K562 (cell line): ENCODE data around the gene KLHL18. TPM values are rescaled to one million over a fixed set of nuclear protein-coding genes. Genes with fewer than 3 reads are reported as not detected.

ENCODE experiments used
- CBX2 ChIP-seq: fragments of 200-600 bp; sonication (generic); IDR thresholded peaks from one replicate; pipeline ENCODE4 v1.6.1; 2012; ENCODE audit warnings: mild to moderate bottlenecking, low read length, inconsistent platforms; ENCODE audit not compliant: insufficient read depth, poor library complexity, severe bottlenecking
- CHD1 ChIP-seq: fragments of 200-600 bp; sonication (generic); IDR thresholded peaks from one replicate; pipeline ENCODE4 v1.6.1; 2012; ENCODE audit warnings: mild to moderate bottlenecking, moderate library complexity, low read length, inconsistent platforms
- DPF2 ChIP-seq: fragments of 450-650 bp; IDR thresholded peaks from 2 replicates; pipeline ENCODE4 v1.6.1; 2016
- FOXA1 ChIP-seq: fragments of 450-650 bp; IDR thresholded peaks from 2 replicates; pipeline ENCODE4 v1.6.1; 2016; ENCODE audit warnings: mild to moderate bottlenecking, borderline replicate concordance
- MAFG ChIP-seq: fragments of 450-650 bp; conservative IDR thresholded peaks from 2 replicates; pipeline ENCODE4 v1.6.1; 2016; ENCODE audit warnings: missing genetic modification characterization, missing compliant biosample characterization
- MYBL2 ChIP-seq, 2 experiments: fragments of 450-650 bp in 1 of 2; sonication (generic) in 1 of 2; formaldehyde crosslinking in 1 of 2; IDR thresholded peaks; 2 replicates each; pipeline versions ENCODE4 v1.6.1 to v1.8.1; 2017 to 2022; ENCODE audit warnings: borderline replicate concordance in 1 of 2, inconsistent platforms in 1 of 2, low read depth in 1 of 2, mild to moderate bottlenecking in 1 of 2, missing genetic modification reagents in 1 of 2, moderate library complexity in 1 of 2
- PBX2 ChIP-seq, 2 experiments: IDR thresholded peaks in 1 of 2; conservative IDR thresholded peaks in 1 of 2; 2 replicates each; pipeline ENCODE4 v1.6.1; 2016; ENCODE audit warnings: low read depth in 2 of 2, mild to moderate bottlenecking in 1 of 2, missing compliant biosample characterization in 1 of 2, missing genetic modification characterization in 1 of 2, moderate library complexity in 1 of 2
- PCBP1 ChIP-seq: fragments of 200-400 bp; formaldehyde crosslinking; IDR thresholded peaks from 2 replicates; pipeline ENCODE4 v1.6.1; 2018; ENCODE audit warnings: mild to moderate bottlenecking, low read depth, low read length; ENCODE audit not compliant: poor library complexity, severe bottlenecking
- RREB1 ChIP-seq: fragments of 250-450 bp; sonication (Bioruptor Pico); IDR thresholded peaks from 2 replicates; pipeline ENCODE4 v1.4.0; 2020
- TRIM24 ChIP-seq, 2 experiments: fragments of 450-650 bp; IDR thresholded peaks; 2 replicates each; pipeline ENCODE4 v1.6.1; 2016
- ZNF253 ChIP-seq: fragments of 250-450 bp; sonication (Bioruptor Pico); conservative IDR thresholded peaks from 2 replicates; pipeline ENCODE4 v1.6.1; 2021; ENCODE audit warnings: mild to moderate bottlenecking
- polyA plus RNA-seq, 8 experiments: library from polyadenylated mRNA; depleted of rRNA in 4 of 8; stranded (reverse) in 5 of 8; unstranded in 3 of 8; fragments of >200 nt; fragmentation: Nextera tagmentation in 2 of 8; fragmentation: Illumina TruSeq in 1 of 8; extraction: Ambion mirVana in 2 of 8; extraction: Trizol in 1 of 8; gene quantifications; 2 replicates each; pipeline versions ENCODE4 v1.2.1 to v1.2.3, GENCODE V29; 2011 to 2014; ENCODE audit warnings: inconsistent platforms in 1 of 8, missing spikeins in 1 of 8
- total RNA-seq, 7 experiments: library from RNA; depleted of rRNA in 6 of 7; stranded (reverse); fragments of >200 nt in 6 of 7; fragmentation: Illumina TruSeq in 2 of 7; extraction: Trizol in 2 of 7; gene quantifications; 2 replicates each; pipeline versions ENCODE4 v1.2.1 to v1.2.3, GENCODE V29; 2011 to 2021; ENCODE audit warnings: low replicate concordance in 1 of 7
- TF ChIP-seq, protein P1 (sequence below): sonication (generic); formaldehyde crosslinking; IDR thresholded peaks from 2 replicates; pipeline ENCODE4 v1.8.0; 2022; ENCODE audit warnings: mild to moderate bottlenecking, missing genetic modification reagents

The KLHL18 gene
- total and polyA plus RNA-seq, 9 of the 15 experiments (the other 6 are each of a cell fraction or from before 2014, with no cell fraction given): 26.7 to 97.5 (median 48.7) TPM

DNA sequence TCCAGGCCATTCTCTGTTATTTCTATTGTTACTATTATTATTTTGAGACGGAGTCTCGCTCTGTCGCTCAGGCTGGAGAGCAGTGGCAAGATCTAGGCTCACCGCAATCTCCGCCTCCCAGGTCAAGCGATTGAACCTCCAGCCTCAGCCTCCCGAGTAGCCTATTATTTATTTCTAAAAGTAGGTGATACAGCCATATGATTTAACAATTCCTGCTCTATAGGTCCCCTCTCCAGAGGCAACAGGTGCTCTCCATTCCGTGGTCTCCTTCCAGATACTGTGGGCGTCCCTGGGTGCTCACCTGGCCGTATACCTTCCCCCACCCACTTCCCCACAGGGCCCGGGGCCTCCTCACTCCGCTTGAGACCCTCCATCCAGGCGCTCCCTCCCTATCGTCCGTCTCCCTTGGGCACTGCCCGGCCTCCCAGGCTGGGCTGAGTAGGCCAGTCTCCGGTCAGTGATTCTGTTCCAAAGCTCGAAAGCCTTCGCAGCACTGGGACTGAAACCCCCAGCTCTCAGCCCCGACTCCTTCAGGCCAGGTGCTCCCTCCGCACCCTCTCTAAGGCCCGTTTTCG lies 97.4 kb downstream of the KLHL18 start (continued):
- TF ChIP-seq ZNF253 (CRISPR knock-in tag) (no peak), CHD1 (peak; percentile 92), PBX2 (CRISPR knock-in tag; IDR thresholded peaks at IDR 0.05; ENCODE audit: low read depth) (no peak), PBX2 (tag; conservative IDR thresholded peaks at IDR 0.05; ENCODE audit: low read depth) (no peak), FOXA1 (no peak), CBX2 (no peak), MAFG (tag) (no peak), TRIM24 (IDR thresholded peaks at IDR 0.05) (no peak), DPF2 (no peak; the same call in 1 of the 2 replicates), PCBP1 (no peak), MYBL2 (IDR thresholded peaks at IDR 0.05; ENCODE audit: low read depth) (no peak), MYBL2 (CRISPR knock-in tag; IDR thresholded peaks at IDR 0.05; ENCODE audit: borderline replicate concordance) (no peak), RREB1 (CRISPR knock-in tag) (peak; percentile 85)
- TF ChIP-seq, protein P1, sequence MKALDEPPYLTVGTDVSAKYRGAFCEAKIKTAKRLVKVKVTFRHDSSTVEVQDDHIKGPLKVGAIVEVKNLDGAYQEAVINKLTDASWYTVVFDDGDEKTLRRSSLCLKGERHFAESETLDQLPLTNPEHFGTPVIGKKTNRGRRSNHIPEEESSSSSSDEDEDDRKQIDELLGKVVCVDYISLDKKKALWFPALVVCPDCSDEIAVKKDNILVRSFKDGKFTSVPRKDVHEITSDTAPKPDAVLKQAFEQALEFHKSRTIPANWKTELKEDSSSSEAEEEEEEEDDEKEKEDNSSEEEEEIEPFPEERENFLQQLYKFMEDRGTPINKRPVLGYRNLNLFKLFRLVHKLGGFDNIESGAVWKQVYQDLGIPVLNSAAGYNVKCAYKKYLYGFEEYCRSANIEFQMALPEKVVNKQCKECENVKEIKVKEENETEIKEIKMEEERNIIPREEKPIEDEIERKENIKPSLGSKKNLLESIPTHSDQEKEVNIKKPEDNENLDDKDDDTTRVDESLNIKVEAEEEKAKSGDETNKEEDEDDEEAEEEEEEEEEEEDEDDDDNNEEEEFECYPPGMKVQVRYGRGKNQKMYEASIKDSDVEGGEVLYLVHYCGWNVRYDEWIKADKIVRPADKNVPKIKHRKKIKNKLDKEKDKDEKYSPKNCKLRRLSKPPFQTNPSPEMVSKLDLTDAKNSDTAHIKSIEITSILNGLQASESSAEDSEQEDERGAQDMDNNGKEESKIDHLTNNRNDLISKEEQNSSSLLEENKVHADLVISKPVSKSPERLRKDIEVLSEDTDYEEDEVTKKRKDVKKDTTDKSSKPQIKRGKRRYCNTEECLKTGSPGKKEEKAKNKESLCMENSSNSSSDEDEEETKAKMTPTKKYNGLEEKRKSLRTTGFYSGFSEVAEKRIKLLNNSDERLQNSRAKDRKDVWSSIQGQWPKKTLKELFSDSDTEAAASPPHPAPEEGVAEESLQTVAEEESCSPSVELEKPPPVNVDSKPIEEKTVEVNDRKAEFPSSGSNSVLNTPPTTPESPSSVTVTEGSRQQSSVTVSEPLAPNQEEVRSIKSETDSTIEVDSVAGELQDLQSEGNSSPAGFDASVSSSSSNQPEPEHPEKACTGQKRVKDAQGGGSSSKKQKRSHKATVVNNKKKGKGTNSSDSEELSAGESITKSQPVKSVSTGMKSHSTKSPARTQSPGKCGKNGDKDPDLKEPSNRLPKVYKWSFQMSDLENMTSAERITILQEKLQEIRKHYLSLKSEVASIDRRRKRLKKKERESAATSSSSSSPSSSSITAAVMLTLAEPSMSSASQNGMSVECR: no peak; the same call in 1 of the 2 replicates
